Stimulated activated CD4-positive, alpha-beta T cell treated with anti-CD3 and anti-CD28 coated beads, Interleukin-15, amount 100 ng/mL, for 48 hours (primary cell): Measurements from ENCODE around the gene PDZD8.
"Not testable (repeated sequence)": the region's sequence is repeated elsewhere in the genome, so short reads cannot be mapped to it uniquely, and the experiment has no call there.

ENCODE experiments used
- DNase-seq, 2 donors: peaks; one replicate each; pipeline ENCODE4 v3.0.0-alpha.2; 2020; ENCODE audit warnings: low read depth in 2 of 2

The PDZD8 gene

DNA sequence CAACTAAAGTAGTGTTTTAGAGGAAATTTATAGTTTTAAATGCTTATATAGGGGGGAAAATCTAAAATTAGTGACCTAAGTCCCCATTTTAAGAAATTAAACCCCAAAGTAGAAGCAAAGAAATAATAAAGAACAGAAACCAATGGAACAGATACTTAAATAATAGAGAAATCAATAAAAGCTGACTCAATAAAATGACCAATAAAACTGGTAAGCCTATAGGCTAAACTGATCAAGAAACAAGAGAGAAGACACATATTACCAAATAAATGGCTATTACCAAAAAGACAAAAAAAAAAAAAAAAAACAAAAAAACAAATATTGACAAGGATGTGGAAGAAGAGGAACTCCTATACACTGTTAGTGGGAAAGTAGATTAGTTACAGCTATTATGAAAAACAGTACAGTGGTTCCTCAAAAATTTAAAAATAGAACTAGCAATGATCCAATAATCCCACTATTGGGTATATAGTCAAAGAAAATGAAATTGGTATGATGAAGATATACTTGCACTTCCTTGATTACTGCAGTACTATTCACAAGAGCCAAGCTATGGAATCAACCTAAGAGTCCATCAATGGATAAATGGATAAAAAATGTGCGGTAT, 81.1 kb downstream of the PDZD8 start:
- no peak for DNase-seq

DNA sequence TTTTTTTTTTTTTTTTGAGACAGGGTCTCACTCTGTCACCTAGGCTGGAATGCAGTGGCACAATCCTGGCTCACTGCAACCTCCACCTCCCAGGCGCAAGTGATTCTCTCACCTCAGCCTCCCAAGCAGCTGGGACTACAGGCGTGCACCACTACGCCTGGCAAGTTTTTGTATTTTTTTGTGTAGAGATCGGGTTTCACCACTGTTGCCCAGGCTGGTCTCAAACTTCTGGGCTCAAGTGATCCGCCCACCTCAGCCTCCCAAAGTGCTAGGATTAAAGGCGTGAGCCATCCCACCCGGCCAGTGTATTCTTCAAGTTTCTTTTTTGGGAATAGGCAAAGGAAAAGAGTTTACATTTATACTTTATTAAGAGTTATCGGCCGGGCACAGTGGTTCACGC, 84.4 kb downstream of the PDZD8 start:
- not testable (repeated sequence) for DNase-seq

DNA sequence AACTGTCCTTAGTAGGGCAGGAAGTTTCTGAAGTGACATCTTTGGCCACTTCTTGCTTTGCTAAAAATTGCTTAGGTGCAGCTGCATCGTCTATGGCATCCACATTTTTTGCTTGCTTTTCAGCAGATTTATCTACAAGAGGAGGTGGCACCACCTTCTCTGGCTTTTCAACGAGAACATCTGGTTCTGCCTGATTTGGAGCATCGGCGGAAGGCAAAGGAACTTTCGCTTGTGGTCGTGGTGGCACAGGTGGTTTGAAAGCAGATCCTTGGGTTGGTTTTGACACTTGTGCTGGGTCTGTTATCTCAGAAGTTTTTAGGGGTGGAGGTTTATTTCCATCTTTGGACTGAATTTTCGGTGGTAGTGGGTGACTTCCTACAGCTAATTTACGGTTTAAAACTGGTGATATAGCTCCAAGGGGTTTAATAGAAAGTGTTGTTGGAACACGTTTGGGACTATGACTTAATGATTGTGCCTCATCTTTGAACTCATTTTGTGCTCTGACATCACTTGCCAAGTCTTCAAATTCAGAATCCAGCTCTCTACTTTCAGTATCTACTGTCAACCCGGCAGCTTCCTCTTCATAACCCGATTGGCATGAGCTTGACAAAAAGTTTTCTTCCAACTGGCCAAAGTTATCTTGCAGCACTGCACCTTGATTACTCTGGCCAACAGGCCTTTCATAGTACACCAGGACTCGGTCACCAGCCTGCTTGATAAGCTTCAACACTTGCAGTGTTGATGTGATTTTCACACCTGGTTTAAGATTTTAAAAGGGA, 90.3 kb downstream of the PDZD8 start:
- no peak for DNase-seq

DNA sequence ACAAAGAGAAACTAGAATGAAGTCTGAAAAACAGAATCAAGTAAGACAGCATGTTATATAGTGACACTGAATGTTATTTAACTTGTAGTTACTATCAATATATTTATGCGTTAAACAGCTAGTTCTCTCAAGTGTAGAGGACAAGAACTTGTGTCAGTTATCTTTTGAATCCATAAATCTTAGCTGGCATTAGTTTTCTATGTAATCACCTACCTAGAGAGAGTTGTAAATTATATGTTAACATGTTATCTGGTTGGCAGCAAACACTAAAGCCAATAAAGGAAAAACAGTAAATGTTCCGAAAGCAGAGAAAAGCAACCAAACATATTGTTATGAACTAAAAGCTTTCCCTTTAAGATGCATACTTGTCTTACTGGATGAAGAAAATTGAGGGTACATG, 97.6 kb downstream of the PDZD8 start:
- no peak for DNase-seq

DNA sequence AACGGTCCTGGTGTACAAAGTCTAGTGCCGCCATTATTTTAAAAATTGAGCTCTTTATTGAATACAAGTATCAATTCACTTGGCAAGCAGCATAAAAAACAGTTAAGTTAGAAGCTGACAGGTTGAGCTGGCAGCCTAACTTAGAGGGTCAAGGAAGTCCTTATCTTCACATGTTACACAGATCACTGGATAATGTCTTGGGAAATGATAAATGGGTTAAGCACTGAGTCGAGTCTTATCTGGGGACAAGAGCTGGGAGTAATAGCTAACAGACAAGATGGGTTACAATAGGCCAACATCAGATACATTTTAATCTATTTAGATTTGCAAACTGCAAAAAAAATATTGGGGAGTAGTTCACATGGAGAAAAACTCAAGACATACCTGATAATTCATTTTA, 100.1 kb downstream of the PDZD8 start:
- DNase-seq: no peak

DNA sequence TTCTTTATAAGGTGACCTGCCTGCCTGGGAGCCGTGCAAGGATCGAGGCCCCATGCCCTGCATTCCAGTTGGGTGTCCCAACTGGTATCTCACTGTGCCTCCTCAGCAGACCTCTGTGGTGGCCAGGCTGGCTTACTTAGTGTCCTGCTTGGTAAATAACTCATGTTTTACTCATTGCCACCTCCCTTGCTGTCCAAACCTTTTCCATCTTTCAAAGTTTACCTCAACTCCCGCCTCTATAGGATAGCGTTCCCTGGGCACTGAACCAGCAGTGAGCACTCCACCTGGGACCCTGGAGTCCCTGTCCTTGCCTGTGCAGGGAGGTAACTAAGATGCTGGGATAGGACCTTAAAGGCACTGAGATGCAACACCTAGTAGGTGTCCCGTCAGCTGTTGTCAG, 100.7 kb downstream of the PDZD8 start:
- no peak for DNase-seq

DNA sequence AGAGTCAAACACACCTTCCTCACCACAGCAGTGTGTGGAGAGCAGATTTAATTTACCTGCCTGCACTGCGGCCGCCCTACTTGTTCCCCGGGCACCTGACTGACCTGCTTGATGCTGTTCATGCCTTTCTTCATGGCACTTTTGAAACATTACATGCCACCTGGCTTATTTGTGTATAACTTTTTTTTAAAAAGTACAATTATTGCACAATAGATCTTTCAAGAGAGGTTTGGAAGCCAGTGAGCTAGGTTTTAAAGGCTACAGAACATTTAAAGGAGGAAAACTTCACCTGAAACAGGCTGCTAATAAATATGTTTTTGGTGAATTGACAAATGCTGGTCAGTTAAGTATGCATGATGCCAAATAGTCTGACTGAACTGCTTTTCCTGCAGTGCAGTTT, 101.3 kb downstream of the PDZD8 start:
- DNase-seq: no peak

DNA sequence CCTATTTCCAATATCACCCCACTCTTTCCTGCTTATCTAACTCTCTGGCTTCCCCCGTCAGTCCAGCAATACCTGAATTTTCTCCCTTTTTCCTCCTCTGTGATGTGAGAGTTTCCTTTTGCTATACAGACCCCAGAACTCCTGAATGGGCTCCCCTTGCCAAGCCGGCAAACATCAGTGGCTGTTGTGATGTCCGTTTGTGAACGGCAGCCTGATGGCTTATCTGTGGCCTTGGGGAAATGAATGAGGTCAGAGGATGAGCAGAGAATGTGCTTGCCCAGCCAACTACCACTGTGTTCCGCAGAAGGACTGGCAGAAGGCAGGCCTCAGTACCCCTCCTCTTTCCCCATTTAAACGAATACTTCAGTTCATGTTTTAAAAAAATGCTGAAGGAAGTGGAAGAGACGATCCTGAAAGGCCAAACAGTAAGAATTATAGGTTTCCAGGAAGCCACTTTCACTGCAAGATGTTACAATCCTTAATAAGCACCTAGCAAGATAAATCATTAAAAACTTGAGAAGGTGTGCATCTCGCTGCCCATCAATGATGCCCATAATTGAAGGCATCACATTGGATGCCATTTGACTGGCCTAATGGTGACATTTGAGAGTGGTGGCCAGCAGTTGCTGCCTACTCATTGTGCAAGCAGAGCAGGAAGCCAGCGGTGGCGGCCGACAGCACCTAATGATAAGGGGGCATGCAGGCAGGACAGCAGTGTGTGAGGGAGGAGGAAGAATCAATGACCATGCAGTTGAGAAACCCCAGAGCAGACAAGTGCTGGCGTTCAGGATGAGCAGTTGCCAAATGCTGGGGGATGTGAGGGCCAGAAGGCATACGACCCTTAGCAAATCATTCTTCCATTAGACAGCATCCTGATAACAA, 102.8 kb downstream of the PDZD8 start:
- no peak for DNase-seq

DNA sequence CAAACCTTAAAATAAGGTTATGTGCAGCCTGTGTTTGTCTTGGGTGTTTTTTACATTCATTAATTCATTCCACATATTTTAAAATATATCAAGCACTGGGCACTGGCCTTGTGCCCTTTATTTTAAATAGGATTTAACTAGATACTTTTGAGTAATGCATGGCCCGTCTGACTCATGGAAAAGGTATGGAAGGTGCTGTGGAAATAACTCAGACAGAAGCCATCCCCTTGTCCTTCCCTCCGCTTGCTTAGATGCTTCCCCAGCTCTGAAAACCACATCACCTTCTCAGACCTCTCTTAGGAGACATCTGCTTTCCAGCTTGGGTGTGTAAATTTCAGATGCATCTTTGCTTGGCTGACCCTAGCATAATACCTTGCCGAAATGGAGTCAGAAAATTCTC, 103.8 kb downstream of the PDZD8 start:
- DNase-seq: no peak

DNA sequence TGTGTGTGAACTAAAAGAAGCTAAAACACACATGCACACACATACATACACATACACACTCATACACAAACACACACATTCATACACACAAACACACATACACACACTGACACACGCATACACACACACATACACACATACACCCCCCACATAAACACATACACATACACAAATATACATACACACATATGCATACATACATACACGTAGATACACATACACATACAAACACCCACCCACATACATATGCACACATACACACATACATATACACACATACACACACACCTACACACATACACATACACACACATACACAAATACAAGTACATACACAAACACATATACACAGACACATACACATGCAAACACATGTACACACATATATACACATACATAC, 106.3 kb downstream of the PDZD8 start:
- no peak for DNase-seq

DNA sequence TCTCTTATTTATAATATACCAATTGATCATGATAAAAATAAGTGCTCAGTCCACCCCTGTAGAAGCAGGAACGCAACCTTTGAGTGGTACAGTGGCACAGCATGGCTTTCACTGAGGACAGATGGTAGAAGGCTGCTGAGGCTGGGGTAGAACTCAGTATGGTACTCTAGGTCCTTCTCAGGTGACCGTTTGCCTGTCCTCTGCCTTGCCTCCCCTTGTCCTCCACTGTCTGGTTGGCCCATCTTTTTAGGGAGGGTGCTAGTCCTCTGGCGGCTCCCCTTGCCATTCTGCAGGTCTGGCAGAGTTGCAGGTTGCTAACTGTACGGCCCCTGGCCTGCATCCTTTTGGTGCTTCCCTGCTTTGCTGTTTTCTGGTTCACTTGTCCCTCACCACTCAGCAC, 107.0 kb downstream of the PDZD8 start:
- no peak for DNase-seq

DNA sequence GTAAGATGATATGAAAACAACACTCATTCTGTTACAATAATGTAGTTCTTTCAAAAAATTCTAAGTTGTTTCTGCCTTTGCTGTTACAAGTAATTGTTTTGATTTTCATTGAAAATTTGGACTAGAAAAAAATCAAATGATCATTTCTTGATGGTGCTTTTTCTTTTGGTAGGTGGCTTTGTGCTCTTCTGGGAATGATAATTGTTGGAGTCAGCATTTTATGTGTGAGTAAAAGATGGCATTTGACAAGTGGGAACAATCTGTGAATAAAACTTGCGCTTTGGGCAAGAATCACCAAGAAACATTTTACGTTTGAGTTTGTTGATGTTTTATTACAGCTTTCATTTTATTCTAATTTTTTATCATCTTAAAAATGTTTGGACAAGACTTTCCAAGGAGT, 108.4 kb downstream of the PDZD8 start:
- no peak for DNase-seq

DNA sequence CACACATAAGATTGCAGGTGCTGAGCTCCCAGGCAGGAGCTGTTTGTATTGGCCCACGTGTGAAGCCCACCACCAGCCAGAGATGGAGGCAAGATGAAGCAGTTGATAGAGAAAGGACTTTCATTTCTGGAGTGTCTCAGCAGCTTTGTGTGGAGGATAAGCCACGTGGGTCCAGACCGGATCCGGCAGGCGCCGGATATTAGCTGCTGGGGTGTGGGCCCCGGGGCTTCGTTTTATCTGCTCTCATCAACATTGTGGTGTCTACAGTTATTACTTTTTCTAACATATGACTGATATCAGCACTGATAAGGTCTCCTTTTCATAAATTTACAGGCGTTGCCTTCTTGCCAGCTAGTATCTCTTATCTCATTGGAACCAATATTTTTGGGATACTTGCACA, 108.8 kb downstream of the PDZD8 start:
- DNase-seq: no peak

DNA sequence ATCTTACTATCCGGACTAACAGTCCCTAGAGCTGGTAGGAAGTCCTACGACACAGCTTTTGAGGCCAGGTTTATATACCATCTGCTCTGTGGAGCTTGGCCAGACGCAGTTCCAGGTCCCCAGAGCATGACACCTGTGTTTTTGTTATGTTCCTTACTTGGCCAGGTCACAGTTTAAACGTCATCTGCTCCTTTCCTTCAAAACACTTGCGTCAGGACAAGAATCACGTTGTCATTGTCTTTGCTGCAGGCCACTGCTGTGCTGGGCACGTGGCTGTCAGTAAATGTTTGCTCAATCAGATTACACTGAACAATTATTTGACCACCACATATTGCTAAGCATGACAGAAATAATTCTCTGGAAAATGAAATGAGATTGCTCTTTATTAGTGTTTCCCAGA, 110.5 kb downstream of the PDZD8 start:
- DNase-seq: no peak

DNA sequence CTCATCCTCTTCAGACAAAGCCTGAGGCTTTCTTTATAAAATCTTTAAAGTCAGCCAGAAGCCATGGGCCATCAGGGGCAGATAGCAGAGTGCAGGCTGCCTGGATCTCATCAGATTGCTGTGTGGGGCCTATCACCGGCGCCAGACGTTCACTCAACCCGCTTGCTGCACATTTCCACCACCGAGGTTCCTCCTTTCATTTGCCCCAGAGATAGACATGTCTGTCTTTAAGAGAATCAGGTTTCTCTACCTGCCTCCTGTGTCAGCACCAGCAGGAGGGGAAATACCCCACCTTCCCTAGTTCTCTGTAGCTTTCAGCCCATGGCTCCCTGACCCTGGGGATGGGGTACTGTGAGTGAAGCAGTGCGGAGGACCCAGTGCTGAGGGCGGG, 112.3 kb downstream of the PDZD8 start:
- DNase-seq: no peak

DNA sequence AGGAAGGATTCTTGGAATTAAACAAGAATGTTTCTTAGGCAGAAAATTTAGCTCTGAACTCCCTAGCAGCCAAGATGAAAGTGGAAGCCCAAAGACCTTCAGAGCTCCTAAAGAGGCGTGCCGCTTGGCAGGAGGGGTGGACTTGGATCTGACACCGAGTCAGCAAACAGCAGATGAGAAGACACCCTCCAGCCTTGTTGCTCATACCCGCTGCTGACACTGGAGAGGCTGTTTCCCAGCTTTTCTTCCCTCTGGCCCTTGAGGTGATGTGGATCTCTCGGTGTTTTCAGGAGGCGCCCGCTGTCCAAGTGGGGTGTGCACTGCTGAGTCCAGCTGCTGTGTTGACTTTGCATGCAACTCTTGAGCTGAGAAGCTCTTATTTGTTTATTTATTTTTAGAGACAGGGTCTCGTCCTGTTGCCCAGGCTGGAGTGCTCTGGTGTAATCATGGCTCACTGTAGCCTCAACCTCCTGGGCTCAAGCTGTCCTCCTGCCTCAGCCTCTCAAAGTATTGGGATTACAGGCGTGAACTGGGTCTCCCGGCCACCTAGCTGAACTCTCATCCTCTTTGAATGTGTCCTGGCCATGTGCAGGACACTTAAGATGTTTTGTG, 112.8 kb downstream of the PDZD8 start:
- DNase-seq: no peak

DNA sequence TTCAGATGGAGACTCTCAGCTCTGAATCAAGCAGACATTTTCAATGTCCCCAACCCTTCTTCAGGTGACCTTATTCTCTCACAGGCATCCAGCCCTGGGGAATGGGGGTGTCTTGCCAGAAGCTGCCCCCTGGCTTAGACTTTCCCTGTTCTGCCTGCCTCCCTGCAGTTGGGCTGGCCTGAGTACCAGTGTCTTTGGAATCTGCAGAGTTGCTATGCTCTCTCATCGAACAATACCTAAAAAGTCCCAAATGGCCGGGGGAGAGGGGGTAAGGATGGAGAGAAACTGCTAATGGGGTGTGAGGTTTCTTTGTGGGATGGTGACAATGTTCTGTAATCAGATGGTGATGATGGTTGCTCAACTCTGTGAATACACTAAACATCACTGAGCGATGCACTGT, 113.7 kb downstream of the PDZD8 start:
- DNase-seq: no peak

DNA sequence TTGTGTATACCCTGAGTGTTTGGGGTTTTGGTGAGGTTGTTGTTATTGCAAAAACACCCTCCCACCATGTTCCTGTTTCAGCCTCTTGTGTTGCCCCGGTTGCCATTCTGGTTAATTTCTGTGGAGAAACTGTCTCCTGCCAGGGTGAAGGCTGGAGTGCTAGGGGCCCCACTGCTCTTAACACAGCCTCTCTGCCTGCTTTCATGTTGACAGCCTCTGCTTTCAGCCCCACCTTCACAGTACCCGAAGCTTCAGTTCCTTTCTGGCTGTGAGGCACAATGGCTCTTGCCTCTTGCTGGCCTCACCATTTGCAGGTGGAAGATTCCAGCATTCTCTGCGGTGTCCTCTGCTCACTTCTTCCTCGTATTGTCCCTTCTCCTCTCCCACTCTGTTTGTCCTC, 115.2 kb downstream of the PDZD8 start:
- DNase-seq: no peak

DNA sequence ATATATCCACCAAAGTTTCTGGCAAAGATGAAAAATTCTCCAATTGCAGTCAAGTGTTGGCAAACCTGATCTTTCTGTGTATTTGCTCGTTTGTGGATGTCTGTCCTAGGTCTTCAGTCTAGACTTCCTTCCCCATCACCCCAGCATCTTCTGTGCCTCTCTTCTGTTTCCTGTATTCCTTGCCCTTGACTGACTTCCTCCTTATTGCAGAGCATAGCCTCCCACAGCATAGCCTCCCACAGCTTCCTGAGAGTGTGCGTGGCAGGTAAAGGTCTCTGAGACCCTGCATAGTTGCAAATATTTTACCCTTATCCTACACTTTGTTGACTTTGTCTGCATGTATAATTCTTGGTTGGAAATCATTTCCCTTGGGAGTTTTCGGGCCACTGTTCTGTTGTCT, 116.0 kb downstream of the PDZD8 start:
- DNase-seq: no peak

DNA sequence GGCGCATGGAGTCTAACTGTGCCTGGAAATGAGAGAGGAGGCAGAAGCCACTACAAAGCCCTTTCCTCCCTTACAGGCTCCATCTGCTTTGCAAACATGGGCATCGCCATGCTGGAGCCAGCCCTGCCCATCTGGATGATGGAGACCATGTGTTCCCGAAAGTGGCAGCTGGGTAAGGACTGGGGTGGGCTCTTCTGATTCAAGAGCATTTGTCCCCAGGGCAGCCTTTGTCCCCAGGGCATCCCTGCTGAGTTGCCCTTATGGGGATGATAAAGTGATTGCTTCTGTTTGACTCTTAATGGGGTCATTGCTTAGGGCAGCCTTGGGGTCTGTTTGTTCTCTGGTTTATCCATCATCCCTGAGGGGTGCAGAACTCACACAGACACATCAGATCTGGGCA, 117.5 kb downstream of the PDZD8 start:
- DNase-seq: no peak

DNA sequence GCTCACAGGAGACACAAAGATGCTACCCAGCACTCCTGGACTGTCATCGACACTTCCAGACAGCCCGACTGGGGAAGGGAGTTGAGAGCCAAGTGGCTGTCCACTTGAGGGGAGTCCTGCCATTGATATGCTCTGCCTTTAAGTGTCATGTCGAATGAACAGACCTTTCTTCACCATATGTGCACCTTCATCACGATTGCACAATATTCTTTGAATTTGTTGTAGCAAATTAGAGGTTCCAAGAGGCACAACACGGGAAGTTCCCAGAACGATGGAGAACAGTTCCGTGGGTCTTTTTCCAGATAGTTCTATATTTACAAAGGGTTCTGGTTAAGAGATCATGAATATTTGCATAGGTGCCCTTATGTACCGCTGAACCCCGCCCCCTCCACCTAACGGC, 118.3 kb downstream of the PDZD8 start:
- no peak for DNase-seq

DNA sequence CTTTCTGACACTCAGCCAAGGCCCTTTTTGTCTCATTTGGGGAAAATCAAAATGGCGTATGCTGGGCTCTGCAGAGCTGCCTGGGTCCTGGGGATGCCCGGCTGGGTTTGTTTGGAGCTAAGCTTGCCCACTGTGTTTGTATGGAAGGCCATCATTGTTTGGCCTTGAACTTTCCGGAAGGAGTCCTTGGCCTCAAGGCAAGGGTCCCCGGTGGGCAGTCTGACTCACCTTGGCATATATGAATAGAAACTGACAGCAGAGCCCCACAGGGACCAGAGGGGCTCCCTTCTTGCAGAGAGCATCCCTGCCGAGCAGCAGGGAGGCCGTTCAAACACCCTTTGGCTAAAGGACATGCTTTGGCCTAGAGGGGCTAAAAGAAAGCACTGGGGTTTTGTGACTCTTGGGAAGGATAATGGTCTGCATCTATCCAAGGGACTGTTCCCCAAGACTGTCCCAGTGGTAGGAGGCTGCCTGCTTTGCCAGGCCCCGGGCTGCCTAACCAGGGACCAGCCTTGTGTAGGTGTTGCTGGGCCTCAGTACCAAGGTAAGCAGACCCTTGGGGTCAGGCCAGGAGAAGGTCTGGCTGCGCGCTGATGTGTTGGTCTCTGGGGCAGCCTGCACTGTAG, 119.3 kb downstream of the PDZD8 start:
- no peak for DNase-seq
